GM12878 (cell line): ENCODE measurements around the gene PGLYRP2.

Source experiments
- EP300 ChIP-seq, 2 experiments: fragments of 150-350 bp in 1 of 2; IDR thresholded peaks; 2 replicates each; pipeline ENCODE4 v1.6.1; 2011 to 2012; ENCODE audit warnings: low read depth in 2 of 2, low read length in 2 of 2, borderline replicate concordance in 1 of 2, improper control_type of control experiment in 1 of 2, inconsistent platforms in 1 of 2; ENCODE audit not compliant: control insufficient read depth in 1 of 2
- HCFC1 ChIP-seq: fragments of 150-350 bp; IDR thresholded peaks from 2 replicates; pipeline ENCODE4 v1.6.1; 2014; ENCODE audit warnings: low read length
- KDM1A ChIP-seq: fragments of 200-600 bp; sonication (generic); IDR thresholded peaks from 2 replicates; pipeline ENCODE4 v1.6.1; 2016; ENCODE audit warnings: borderline replicate concordance
- STAT3 ChIP-seq: IDR thresholded peaks from 2 replicates; pipeline ENCODE4 v1.6.1; 2011; ENCODE audit warnings: low read depth, low read length, improper control_type of control experiment
- TF ChIP-seq, protein P1 (sequence below), 3 experiments: IDR thresholded peaks in 2 of 3; conservative IDR thresholded peaks in 1 of 3; 2 replicates each; pipeline ENCODE4 v1.5.1; 2011; ENCODE audit warnings: low read depth in 3 of 3, low read length in 3 of 3, mild to moderate bottlenecking in 3 of 3, control low read depth in 2 of 3, moderate library complexity in 2 of 3, inconsistent platforms in 1 of 3, mixed read lengths in 1 of 3; ENCODE audit not compliant: control insufficient read depth in 2 of 3, insufficient read depth in 1 of 3; ENCODE audit errors: extremely low read depth in 1 of 3

DNA sequence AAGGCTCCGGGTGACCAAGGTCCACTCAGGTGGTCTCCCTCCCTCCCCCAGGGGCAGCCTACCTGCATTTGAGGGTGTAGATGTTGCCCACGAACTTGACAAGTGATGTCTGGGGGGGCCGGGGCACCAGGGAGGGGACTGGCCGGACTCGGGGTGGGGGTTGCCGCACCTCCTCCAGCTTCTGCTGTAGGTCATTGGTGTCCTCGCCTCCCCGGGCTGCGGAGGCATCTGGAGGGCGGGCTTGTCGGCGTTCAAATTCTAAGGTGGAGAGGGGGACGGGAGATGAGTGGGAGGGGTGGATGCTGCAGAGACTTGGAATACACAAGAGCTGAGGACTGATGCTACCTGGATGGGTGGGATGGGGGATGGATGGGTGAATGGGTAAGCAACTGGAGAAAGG is 55.2 kb downstream of the PGLYRP2 start:
- TF ChIP-seq EP300 (IDR thresholded peaks at IDR 0.05; ENCODE audit: borderline replicate concordance in 1 of 2, control insufficient read depth in 1 of 2, low read depth in 2 of 2, low read length in 2 of 2) (no peak), HCFC1 (no peak), KDM1A (no peak), STAT3 (no peak)
- TF ChIP-seq, protein P1, sequence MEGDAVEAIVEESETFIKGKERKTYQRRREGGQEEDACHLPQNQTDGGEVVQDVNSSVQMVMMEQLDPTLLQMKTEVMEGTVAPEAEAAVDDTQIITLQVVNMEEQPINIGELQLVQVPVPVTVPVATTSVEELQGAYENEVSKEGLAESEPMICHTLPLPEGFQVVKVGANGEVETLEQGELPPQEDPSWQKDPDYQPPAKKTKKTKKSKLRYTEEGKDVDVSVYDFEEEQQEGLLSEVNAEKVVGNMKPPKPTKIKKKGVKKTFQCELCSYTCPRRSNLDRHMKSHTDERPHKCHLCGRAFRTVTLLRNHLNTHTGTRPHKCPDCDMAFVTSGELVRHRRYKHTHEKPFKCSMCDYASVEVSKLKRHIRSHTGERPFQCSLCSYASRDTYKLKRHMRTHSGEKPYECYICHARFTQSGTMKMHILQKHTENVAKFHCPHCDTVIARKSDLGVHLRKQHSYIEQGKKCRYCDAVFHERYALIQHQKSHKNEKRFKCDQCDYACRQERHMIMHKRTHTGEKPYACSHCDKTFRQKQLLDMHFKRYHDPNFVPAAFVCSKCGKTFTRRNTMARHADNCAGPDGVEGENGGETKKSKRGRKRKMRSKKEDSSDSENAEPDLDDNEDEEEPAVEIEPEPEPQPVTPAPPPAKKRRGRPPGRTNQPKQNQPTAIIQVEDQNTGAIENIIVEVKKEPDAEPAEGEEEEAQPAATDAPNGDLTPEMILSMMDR (IDR thresholded peaks at IDR 0.05 in 2 of 3, conservative IDR thresholded peaks at IDR 0.05 in 1 of 3; ENCODE audit: control insufficient read depth in 2 of 3, extremely low read depth in 1 of 3, insufficient read depth in 1 of 3, low read depth in 3 of 3, low read length in 3 of 3): no peak
